Fibroblast of pulmonary artery (primary cell): ENCODE results near the gene FOXF1.

Experiments used
- DNase-seq: peaks from one replicate; pipeline ENCODE4 v3.0.0-alpha.2; 2010; ENCODE audit warnings: low read depth
- H3K4me3 ChIP-seq: replicated peaks from 2 replicates; pipeline ENCODE4 v1.5.1; 2011; ENCODE audit warnings: low read depth, mild to moderate bottlenecking, control low read depth, low read length, moderate library complexity
- CTCF ChIP-seq: IDR thresholded peaks from 2 replicates; pipeline ENCODE4 v1.5.1; 2011; ENCODE audit warnings: mild to moderate bottlenecking, control low read depth, low read length, inconsistent platforms; ENCODE audit errors: missing control alignments

FOXF1 gene

GRCh38 chr16:86499440-86499786 lies 10.9 kb upstream of the FOXF1 start:
- no peak overlapping the region for H3K4me3 ChIP-seq
- TF ChIP-seq CTCF, result no peak
- no peak for DNase-seq

- no peak overlapping the region for H3K4me3 ChIP-seq
- DNase-seq, result no peak
- TF ChIP-seq CTCF, result no peak
These were observed 10.2 kb upstream of the FOXF1 start for GRCh38 chr16:86499889-86500707.

GRCh38 chr16:86500708-86501510 lies 9.4 kb upstream of the FOXF1 start:
- no peak for TF ChIP-seq CTCF
- no peak for DNase-seq
- H3K4me3 ChIP-seq, result no peak overlapping the region

GRCh38 chr16:86501989-86502855 lies 8.1 kb upstream of the FOXF1 start:
- TF ChIP-seq CTCF, result no peak
- no peak for DNase-seq
- no peak overlapping the region for H3K4me3 ChIP-seq

GRCh38 chr16:86502856-86503748 lies 7.2 kb upstream of the FOXF1 start:
- no peak overlapping the region for H3K4me3 ChIP-seq

More at GRCh38 chr16:86502856-86503748, 7.2 kb upstream of the FOXF1 start:
- DNase-seq, result no peak
- TF ChIP-seq CTCF, result no peak
